ENCODE data around the gene CTSL.
"Not testable (repeated sequence)": the region's sequence is repeated elsewhere in the genome, so short reads cannot be mapped to it uniquely, and the experiment has no call there.

Gene CTSL

GRCh38 chr9:87722393-87723088, 3.4 kb upstream of the CTSL start:
- no peak for DNase-seq (ENCODE audit: low read depth)

GRCh38 chr9:87725356-87725899, 491 bp upstream of the CTSL start:
- no peak for DNase-seq (ENCODE audit: low read depth)

GRCh38 chr9:87729246-87729645, 3.3 kb downstream of the CTSL start:
- no peak for DNase-seq (ENCODE audit: low read depth)

- no peak for DNase-seq (ENCODE audit: low read depth)
Observed at GRCh38 chr9:87731321-87731720, 5.4 kb downstream of the CTSL start.

GRCh38 chr9:87732344-87732743, 6.4 kb downstream of the CTSL start:
- DNase-seq (ENCODE audit: low read depth) = no peak

GRCh38 chr9:87732756-87733155, 6.8 kb downstream of the CTSL start:
- DNase-seq (ENCODE audit: low read depth) = no peak

- no peak for DNase-seq (ENCODE audit: low read depth)
Observed at GRCh38 chr9:87733273-87734052, 7.5 kb downstream of the CTSL start.

GRCh38 chr9:87734106-87734505, 8.2 kb downstream of the CTSL start:
- DNase-seq (ENCODE audit: low read depth) = no peak

- no peak for DNase-seq (ENCODE audit: low read depth)
Observed at GRCh38 chr9:87739546-87739945, 13.6 kb downstream of the CTSL start.

- DNase-seq (ENCODE audit: low read depth) = no peak
Observed at GRCh38 chr9:87740209-87740608, 14.3 kb downstream of the CTSL start.

GRCh38 chr9:87741326-87741725, 15.4 kb downstream of the CTSL start:
- no peak for DNase-seq (ENCODE audit: low read depth)

GRCh38 chr9:87741891-87742290, 16.0 kb downstream of the CTSL start:
- no peak for DNase-seq (ENCODE audit: low read depth)

- DNase-seq (ENCODE audit: low read depth) = no peak
Observed at GRCh38 chr9:87742813-87743428, 17.0 kb downstream of the CTSL start.

- DNase-seq (ENCODE audit: low read depth) = not testable (repeated sequence)
Observed at GRCh38 chr9:87744247-87744646, 18.3 kb downstream of the CTSL start.

GRCh38 chr9:87746186-87746585, 20.3 kb downstream of the CTSL start:
- no peak for DNase-seq (ENCODE audit: low read depth)

GRCh38 chr9:87748881-87749280, 23.0 kb downstream of the CTSL start:
- DNase-seq (ENCODE audit: low read depth) = no peak

- no peak for DNase-seq (ENCODE audit: low read depth)
Observed at GRCh38 chr9:87749335-87750035, 23.6 kb downstream of the CTSL start.

GRCh38 chr9:87750726-87751125, 24.8 kb downstream of the CTSL start:
- no peak for DNase-seq (ENCODE audit: low read depth)

GRCh38 chr9:87751423-87751822, 25.5 kb downstream of the CTSL start:
- DNase-seq (ENCODE audit: low read depth) = no peak

- DNase-seq (ENCODE audit: low read depth) = no peak
Observed at GRCh38 chr9:87751868-87752267, 25.9 kb downstream of the CTSL start.

GRCh38 chr9:87753313-87753712, 27.4 kb downstream of the CTSL start:
- DNase-seq (ENCODE audit: low read depth) = no peak

- DNase-seq (ENCODE audit: low read depth) = not testable (repeated sequence)
Observed at GRCh38 chr9:87758330-87758729, 32.4 kb downstream of the CTSL start.

Data from T-helper 22 cell (primary cell).